Measurements from ENCODE around the gene THSD7B. TPM values are rescaled to one million over a fixed set of nuclear protein-coding genes. Genes with fewer than 3 reads are reported as not detected.

THSD7B gene
- total RNA-seq, 1 donor from 2014 or later, result 12.0 TPM

DNA sequence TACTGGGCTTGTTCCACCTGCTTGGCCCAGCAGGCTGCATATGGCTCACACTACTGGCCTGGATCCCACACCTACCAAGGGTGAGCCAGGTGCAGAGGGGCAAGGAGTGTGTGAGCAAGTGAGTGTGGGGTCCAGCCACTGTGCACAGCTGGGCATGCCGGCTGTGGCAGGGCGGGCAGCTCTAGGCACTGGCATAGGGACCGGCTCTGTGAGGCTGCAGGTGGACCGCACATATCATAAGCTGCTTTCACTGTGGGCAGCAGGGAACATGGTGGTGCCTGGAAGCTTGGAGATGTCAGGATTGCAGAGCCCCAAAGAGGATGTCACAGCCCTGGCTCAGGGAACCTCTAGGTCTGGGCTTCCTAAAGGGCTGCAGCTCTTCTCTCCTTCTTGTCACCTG is 154.3 kb downstream of the THSD7B start:
- Mint-ChIP-seq H3K36me3 (ENCODE audit: insufficient read depth) (no peaks in the 10 kb centered on the region), H3K27me3 (no peaks in the 10 kb centered on the region)

DNA sequence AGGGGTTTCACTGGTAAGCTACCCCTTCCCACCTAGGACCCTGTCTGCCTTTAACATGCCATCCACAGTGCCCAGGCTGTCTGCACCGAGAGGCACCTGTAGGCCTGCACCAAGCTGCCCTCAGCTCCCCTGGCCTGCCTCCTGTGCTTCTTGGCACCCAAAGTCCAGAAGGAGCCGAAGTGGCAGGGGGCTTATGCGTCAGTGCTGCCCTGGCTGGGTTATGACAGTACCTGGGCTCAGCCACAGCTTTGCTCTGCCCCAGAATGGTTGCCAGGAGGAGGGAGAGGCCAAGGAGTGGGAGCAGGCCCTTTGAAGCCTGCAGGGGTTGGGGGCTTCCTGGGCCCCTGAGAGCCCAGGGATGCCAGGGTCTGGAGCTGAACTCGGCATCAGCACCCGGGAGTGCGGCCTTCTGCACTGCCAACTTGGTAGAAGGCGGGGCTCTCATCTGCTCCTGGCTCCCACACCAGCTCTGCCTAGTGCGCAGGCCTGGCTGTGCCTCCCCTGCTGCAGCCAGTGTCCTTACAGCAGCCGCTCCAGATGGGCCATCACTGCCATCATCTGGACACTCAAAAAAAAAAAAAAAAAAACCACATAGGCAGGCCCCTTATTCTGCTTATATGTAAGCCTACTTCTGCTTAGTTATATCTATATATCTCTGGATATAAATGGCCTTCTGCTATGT is 155.4 kb downstream of the THSD7B start:
- no peak for DNase-seq (ENCODE audit: low spot score, unreplicated experiment)
- peaks cover 18% of the 10 kb centered on the region for H3K9me3 Mint-ChIP-seq (ENCODE audit: low read depth)
- TF ChIP-seq, protein P1, sequence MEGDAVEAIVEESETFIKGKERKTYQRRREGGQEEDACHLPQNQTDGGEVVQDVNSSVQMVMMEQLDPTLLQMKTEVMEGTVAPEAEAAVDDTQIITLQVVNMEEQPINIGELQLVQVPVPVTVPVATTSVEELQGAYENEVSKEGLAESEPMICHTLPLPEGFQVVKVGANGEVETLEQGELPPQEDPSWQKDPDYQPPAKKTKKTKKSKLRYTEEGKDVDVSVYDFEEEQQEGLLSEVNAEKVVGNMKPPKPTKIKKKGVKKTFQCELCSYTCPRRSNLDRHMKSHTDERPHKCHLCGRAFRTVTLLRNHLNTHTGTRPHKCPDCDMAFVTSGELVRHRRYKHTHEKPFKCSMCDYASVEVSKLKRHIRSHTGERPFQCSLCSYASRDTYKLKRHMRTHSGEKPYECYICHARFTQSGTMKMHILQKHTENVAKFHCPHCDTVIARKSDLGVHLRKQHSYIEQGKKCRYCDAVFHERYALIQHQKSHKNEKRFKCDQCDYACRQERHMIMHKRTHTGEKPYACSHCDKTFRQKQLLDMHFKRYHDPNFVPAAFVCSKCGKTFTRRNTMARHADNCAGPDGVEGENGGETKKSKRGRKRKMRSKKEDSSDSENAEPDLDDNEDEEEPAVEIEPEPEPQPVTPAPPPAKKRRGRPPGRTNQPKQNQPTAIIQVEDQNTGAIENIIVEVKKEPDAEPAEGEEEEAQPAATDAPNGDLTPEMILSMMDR (IDR thresholded peaks at IDR 0.05; ENCODE audit: unreplicated experiment), result no peak
- no peak overlapping the region for H3K4me3 Mint-ChIP-seq (ENCODE audit: low read depth)
- no peaks in the 10 kb centered on the region for H3K27me3 Mint-ChIP-seq
- peaks cover 2% of the 10 kb centered on the region for H3K4me1 Mint-ChIP-seq (ENCODE audit: low read depth)
- H3K27ac Mint-ChIP-seq, result no peak overlapping the region
- no peaks in the 10 kb centered on the region for H3K36me3 Mint-ChIP-seq (ENCODE audit: insufficient read depth)

More for the DNA sequence above, 154.3 kb downstream of the THSD7B start:
- Mint-ChIP-seq H3K4me1 (ENCODE audit: low read depth) (peaks cover 2% of the 10 kb centered on the region), H3K9me3 (ENCODE audit: low read depth) (peaks cover 10% of the 10 kb centered on the region), H3K27ac (no peak overlapping the region), H3K4me3 (ENCODE audit: low read depth) (no peak overlapping the region)
- no peak for DNase-seq (ENCODE audit: low spot score, unreplicated experiment)
- TF ChIP-seq, protein P1 (IDR thresholded peaks at IDR 0.05; ENCODE audit: unreplicated experiment), result no peak

DNA sequence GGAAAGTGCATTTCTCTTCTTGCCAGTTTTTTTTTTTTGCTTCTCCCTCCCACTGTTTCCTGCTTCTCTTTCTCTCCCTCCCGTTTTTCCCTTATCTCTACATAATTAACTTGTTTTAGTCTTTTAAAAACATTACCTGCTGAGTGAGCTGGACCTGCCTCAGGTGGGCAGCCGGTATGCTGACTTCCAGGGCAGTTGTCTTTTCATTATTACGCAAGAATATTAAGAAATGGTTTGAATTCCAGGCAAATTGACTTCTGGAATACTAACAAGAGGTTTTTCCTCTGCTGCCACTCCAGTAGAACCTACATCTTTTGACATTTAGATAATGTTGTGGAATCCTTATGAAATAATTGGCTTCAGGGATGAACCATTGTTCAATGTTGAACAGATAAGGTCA is 161.8 kb downstream of the THSD7B start:
- no peak for DNase-seq (ENCODE audit: low spot score, unreplicated experiment)
- Mint-ChIP-seq H3K9me3 (ENCODE audit: low read depth) (peaks cover 21% of the 10 kb centered on the region), H3K36me3 (ENCODE audit: insufficient read depth) (no peaks in the 10 kb centered on the region), H3K4me1 (ENCODE audit: low read depth) (peaks cover 2% of the 10 kb centered on the region), H3K27me3 (no peaks in the 10 kb centered on the region), H3K4me3 (ENCODE audit: low read depth) (no peak overlapping the region), H3K27ac (no peak overlapping the region)
- TF ChIP-seq, protein P1 (IDR thresholded peaks at IDR 0.05; ENCODE audit: unreplicated experiment), result no peak

- H3K27me3 Mint-ChIP-seq, result no peaks in the 10 kb centered on the region
- H3K36me3 Mint-ChIP-seq (ENCODE audit: insufficient read depth), result no peaks in the 10 kb centered on the region
- peaks cover 2% of the 10 kb centered on the region for H3K4me1 Mint-ChIP-seq (ENCODE audit: low read depth)
- H3K4me3 Mint-ChIP-seq (ENCODE audit: low read depth), result no peak overlapping the region
- H3K9me3 Mint-ChIP-seq (ENCODE audit: low read depth), result peaks cover 12% of the 10 kb centered on the region
- H3K27ac Mint-ChIP-seq, result no peak overlapping the region
- TF ChIP-seq, protein P1 (IDR thresholded peaks at IDR 0.05; ENCODE audit: unreplicated experiment), result no peak
- DNase-seq (ENCODE audit: low spot score, unreplicated experiment), result no peak
These were observed 164.2 kb downstream of the THSD7B start for GRCh38 chr2:136929531-136929930.

GRCh38 chr2:136932700-136933099 is 167.4 kb downstream of the THSD7B start:
- Mint-ChIP-seq H3K27me3 (no peaks in the 10 kb centered on the region), H3K4me1 (ENCODE audit: low read depth) (no peaks in the 10 kb centered on the region), H3K27ac (no peak overlapping the region), H3K9me3 (ENCODE audit: low read depth) (peaks cover 3% of the 10 kb centered on the region), H3K4me3 (ENCODE audit: low read depth) (no peak overlapping the region), H3K36me3 (ENCODE audit: insufficient read depth) (no peaks in the 10 kb centered on the region)
- TF ChIP-seq, protein P1 (IDR thresholded peaks at IDR 0.05; ENCODE audit: unreplicated experiment), result peak; percentile 73
- DNase-seq (ENCODE audit: low spot score, unreplicated experiment), result peak; percentile 17

Data from progenitor cell of endocrine pancreas (in vitro differentiated cells).